DMS 273 (cell line): ENCODE measurements around the gene BAIAP2.
"Not testable (repeated sequence)": the region's sequence is repeated elsewhere in the genome, so short reads cannot be mapped to it uniquely, and the experiment has no call there.

Experiments
- DNase-seq: peaks from one replicate; lab custom pipeline; 2025; ENCODE audit not compliant: unreplicated experiment; lab: John Stamatoyannopoulos, UW

Gene BAIAP2

GRCh38 chr17:81154016-81154415 lies 119.1 kb downstream of the BAIAP2 start:
- DNase-seq: not testable (repeated sequence)

- no peak for DNase-seq
These were observed 120.0 kb downstream of the BAIAP2 start for GRCh38 chr17:81154961-81155360.

GRCh38 chr17:81156866-81157805 lies 122.2 kb downstream of the BAIAP2 start:
- DNase-seq: no peak

- DNase-seq: no peak
These were observed 123.1 kb downstream of the BAIAP2 start for GRCh38 chr17:81157848-81158687.

- DNase-seq: no peak
These were observed 124.0 kb downstream of the BAIAP2 start for GRCh38 chr17:81158688-81159590.

- DNase-seq: no peak
These were observed 124.8 kb downstream of the BAIAP2 start for GRCh38 chr17:81159611-81160265.

GRCh38 chr17:81160306-81160705 lies 125.4 kb downstream of the BAIAP2 start:
- DNase-seq: no peak

GRCh38 chr17:81160747-81161453 lies 125.9 kb downstream of the BAIAP2 start:
- no peak for DNase-seq

- no peak for DNase-seq
These were observed 126.6 kb downstream of the BAIAP2 start for GRCh38 chr17:81161536-81161935.

GRCh38 chr17:81161972-81162371 lies 127.0 kb downstream of the BAIAP2 start:
- DNase-seq: no peak

- no peak for DNase-seq
These were observed 127.5 kb downstream of the BAIAP2 start for GRCh38 chr17:81162491-81162890.

GRCh38 chr17:81163051-81163695 lies 128.2 kb downstream of the BAIAP2 start:
- DNase-seq: no peak

- no peak for DNase-seq
These were observed 128.9 kb downstream of the BAIAP2 start for GRCh38 chr17:81163703-81164370.

- DNase-seq: peak; percentile 83
These were observed 129.7 kb downstream of the BAIAP2 start for GRCh38 chr17:81164371-81165245.

GRCh38 chr17:81165246-81166032 lies 130.5 kb downstream of the BAIAP2 start, which contains the start of gene PVALEF:
PVALEF (plus strand) TSS chr17:81165507; CDS start chr17:81181227, 15,720 bp downstream.
- peak; percentile 80 for DNase-seq

GRCh38 chr17:81166033-81166492 lies 131.1 kb downstream of the BAIAP2 start, which contains the start of gene AATK:
AATK (minus strand) TSS chr17:81166221; CDS start chr17:81165992, 229 bp downstream.
- DNase-seq: peak; percentile 71
